Muscle of back (tissue), 11 donors: ENCODE results near the gene LTB4R. TPM values are rescaled to one million over a fixed set of nuclear protein-coding genes. Genes with fewer than 3 reads are reported as not detected.
A peak's percentile ranks its signal among the peaks of the same experiment; 100 is the strongest.
"Not testable (repeated sequence)": the region's sequence is repeated elsewhere in the genome, so short reads cannot be mapped to it uniquely, and the experiment has no call there.

Experiments
- DNase-seq, 3 donors: peaks; one replicate each; pipeline versions ENCODE4 v3.0.0 to v3.0.0-alpha.2; 2013
- polyA plus RNA-seq, 10 donors: library from polyadenylated mRNA; unstranded; fragments of 120-200 nt; gene quantifications; one replicate each; pipeline ENCODE4 v1.2.1, GENCODE V29; 2013; ENCODE audit not compliant: insufficient read length in 10 of 10

The LTB4R gene
- polyA plus RNA-seq, 10 donors, result 2.2 to 6.7 (median 3.6) TPM

DNA sequence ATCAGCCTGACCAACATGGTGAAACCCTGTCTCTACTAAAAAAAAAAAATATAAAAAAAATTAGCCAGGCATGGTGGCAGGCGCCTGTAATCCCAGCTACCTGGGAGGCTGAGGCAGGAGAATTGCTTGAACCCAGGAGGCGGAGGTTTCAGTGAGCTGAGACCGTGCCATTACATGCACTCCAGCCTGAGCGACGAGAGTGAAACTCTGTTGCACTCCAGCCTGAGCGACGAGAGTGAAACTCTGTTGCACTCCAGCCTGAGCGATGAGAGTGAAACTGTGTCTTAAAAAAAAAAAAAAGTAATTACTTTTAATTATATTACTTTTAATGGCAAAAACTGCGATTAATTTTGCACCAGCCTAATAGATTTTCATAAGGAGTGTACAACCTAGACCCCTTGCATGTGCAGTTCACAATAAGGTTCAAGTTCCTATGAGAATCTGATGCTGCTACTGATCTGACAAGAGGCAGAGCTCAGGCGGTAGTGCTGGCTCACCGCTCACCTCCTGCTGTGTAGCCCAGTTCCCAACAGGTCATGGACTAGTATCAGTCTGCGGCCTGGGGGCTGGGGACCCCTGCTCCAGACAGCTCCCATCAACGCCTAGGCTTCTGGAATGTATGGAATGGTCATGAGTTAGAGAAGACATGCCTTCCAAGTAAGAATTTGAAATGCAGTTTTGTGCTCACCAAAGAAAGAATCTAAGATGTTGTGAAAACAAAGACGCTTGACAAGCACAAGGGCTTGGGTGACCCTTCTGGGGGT lies 10.1 kb downstream of the LTB4R start:
- DNase-seq, result no peak

DNA sequence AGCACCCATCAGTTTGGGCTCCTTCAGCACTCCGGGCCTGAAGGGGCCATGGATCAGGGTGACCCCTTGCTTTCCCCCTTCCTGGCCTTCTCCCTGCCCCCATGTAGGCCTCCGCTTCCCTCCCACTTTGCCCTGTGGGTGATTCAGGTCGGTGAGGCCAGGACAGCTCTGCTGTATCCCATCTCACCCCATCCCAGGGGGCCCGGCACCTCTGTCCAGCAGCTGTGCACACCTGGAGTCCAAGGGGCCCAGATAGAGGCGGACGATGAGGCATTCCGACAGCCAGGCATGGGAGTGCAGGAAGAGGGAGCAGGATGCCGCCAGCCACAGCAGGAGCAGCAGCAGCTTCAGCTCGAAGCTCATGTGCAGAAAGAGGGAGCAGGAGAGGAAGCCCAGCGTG lies 11.4 kb downstream of the LTB4R start:
- no peak for DNase-seq

GRCh38 chr14:24323341-24323740 lies 12.0 kb downstream of the LTB4R start:
- DNase-seq, result no peak

GRCh38 chr14:24324024-24324423 lies 12.7 kb downstream of the LTB4R start:
- no peak for DNase-seq

- no peak for DNase-seq
Observed at GRCh38 chr14:24325041-24325530, 13.8 kb downstream of the LTB4R start.

DNA sequence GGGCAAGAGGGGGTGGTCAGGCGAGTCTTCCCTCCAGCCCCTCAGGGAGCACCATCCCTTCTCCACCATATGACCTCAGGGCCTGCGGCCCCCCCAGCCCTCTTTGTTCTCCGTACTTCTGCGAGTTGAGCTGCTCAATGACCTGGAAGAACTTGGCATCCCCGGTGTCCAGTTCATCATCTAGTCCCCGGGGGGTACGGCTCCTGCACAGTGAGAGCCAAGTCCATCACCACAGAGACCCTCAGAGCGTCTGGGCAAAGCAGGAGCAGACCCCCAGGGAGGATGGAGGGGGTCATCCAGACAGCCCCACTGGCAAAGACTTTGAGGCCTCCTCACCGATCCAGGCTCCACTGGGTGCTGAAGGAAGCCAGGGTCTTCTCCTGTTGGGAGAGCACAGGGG lies 14.7 kb downstream of the LTB4R start:
- no peak for DNase-seq

- no peak for DNase-seq
Observed at GRCh38 chr14:24327303-24327702, 16.0 kb downstream of the LTB4R start.

- not testable (repeated sequence) for DNase-seq
Observed at GRCh38 chr14:24327914-24328313, 16.6 kb downstream of the LTB4R start.

- DNase-seq, result no peak
Observed at GRCh38 chr14:24329073-24329663, 17.9 kb downstream of the LTB4R start.

- no peak for DNase-seq
Observed at GRCh38 chr14:24329736-24330135, 18.4 kb downstream of the LTB4R start.

- DNase-seq, result no peak
Observed at GRCh38 chr14:24330973-24331674, 19.8 kb downstream of the LTB4R start.

GRCh38 chr14:24331731-24332267 lies 20.5 kb downstream of the LTB4R start:
- DNase-seq, result no peak

- peak in 2 of 3 donors; percentile 37 to 79 for DNase-seq
Observed at GRCh38 chr14:24332268-24332993, 21.1 kb downstream of the LTB4R start.

GRCh38 chr14:24334431-24335291 lies 23.4 kb downstream of the LTB4R start, which contains the start of gene ADCY4:
Gene ADCY4 (minus strand): TSS chr14:24335071. CDS start chr14:24334652, 419 bp downstream.
- peak in 1 of 3 donors; percentile 48 for DNase-seq

DNA sequence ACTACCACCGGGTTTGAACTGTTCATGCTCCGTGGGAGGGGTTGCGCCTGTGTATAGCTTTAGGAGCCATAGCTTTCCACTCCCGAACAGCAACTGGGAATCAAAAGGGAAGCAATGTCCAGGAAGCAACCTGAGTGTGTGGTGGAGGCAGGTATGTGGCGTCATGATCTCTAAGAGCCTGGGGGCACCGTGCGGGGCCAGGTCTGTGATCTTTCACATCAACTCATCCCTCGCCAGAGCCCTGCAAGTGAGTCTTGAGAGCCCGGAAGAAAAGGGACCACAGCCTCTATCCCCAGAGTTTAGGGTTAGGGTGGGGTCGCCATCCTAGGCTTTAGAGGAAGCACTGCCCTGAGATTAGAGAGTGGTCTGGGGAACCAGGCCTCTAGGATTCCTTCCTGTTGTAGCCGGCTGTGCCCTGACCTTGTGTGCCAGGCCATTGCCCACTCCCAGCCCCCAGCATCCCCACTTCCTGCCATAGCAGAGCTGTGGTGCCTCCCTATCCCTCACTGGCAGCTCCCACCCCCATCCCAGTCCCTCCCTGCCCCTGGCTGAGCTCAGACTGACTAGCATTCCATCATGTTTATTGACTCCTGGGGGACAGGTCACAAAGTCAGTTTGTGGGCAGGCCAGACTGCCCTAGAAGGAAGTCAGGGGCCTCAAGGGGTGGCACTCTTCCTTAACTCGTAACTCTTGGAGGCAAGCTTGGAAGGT lies 24.3 kb downstream of the LTB4R start:
- DNase-seq, result no peak

- DNase-seq, result no peak
Observed at GRCh38 chr14:24337144-24337823, 26.0 kb downstream of the LTB4R start.

- DNase-seq, result no peak
Observed at GRCh38 chr14:24337824-24338175, 26.5 kb downstream of the LTB4R start.

DNA sequence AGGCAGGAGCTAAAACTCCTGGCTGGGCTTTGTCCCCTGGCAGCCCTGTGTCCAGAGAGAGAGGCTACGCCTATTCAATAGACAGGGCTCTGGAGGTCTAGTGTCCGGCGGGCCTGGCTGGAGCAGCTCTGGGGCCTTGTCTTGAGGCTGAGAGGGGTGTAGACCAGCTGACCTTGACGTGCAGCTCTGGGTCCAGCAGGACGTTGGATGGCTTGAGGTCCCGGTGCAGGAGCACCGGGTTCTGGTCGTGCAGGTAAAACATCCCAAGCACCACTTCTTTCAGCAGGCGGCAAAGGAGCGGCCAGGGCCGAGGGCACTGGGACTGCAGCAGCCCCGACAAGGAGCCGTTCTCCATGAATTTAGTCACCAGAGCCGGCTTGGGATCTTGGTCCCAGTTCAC lies 27.5 kb downstream of the LTB4R start:
- no peak for DNase-seq
